ENCODE results near the gene ATP8A2.

The ATP8A2 gene

GRCh38 chr13:25765266-25765665 is 393.5 kb downstream of the ATP8A2 start:
- H3K36me3 ChIP-seq (ENCODE audit: control insufficient read depth, insufficient read depth, low read length) = no peaks in the 10 kb centered on the region
- DNase-seq (ENCODE audit: extremely low read depth, insufficient read length) = no peak
- no peak for TF ChIP-seq CTCF (IDR thresholded peaks at IDR 0.05; ENCODE audit: insufficient read depth, low read length, poor library complexity, severe bottlenecking)
- H3K4me3 ChIP-seq (replicated peaks; ENCODE audit: low read depth, low read length) = no peak overlapping the region
- H3K27me3 ChIP-seq (replicated peaks; ENCODE audit: control insufficient read depth, insufficient read depth, low read length) = no peaks in the 10 kb centered on the region

GRCh38 chr13:25766576-25766975 is 394.8 kb downstream of the ATP8A2 start:
- Histone ChIP-seq H3K36me3 (ENCODE audit: control insufficient read depth, insufficient read depth, low read length) (no peaks in the 10 kb centered on the region), H3K4me3 (replicated peaks; ENCODE audit: low read depth, low read length) (no peak overlapping the region), H3K27me3 (replicated peaks; ENCODE audit: control insufficient read depth, insufficient read depth, low read length) (no peaks in the 10 kb centered on the region)
- no peak for DNase-seq (ENCODE audit: extremely low read depth, insufficient read length)
- TF ChIP-seq CTCF (IDR thresholded peaks at IDR 0.05; ENCODE audit: insufficient read depth, low read length, poor library complexity, severe bottlenecking) = no peak

- Histone ChIP-seq H3K36me3 (ENCODE audit: control insufficient read depth, insufficient read depth, low read length) (no peaks in the 10 kb centered on the region), H3K27me3 (replicated peaks; ENCODE audit: control insufficient read depth, insufficient read depth, low read length) (no peaks in the 10 kb centered on the region), H3K4me3 (replicated peaks; ENCODE audit: low read depth, low read length) (no peak overlapping the region)
- DNase-seq (ENCODE audit: extremely low read depth, insufficient read length) = no peak
- TF ChIP-seq CTCF (IDR thresholded peaks at IDR 0.05; ENCODE audit: insufficient read depth, low read length, poor library complexity, severe bottlenecking) = no peak
Measured at GRCh38 chr13:25766991-25767390, 395.2 kb downstream of the ATP8A2 start.

GRCh38 chr13:25768376-25768775 is 396.6 kb downstream of the ATP8A2 start:
- no peaks in the 10 kb centered on the region for H3K36me3 ChIP-seq (ENCODE audit: control insufficient read depth, insufficient read depth, low read length)
- no peaks in the 10 kb centered on the region for H3K27me3 ChIP-seq (replicated peaks; ENCODE audit: control insufficient read depth, insufficient read depth, low read length)
- no peak for TF ChIP-seq CTCF (IDR thresholded peaks at IDR 0.05; ENCODE audit: insufficient read depth, low read length, poor library complexity, severe bottlenecking)

GRCh38 chr13:25768838-25769237 is 397.1 kb downstream of the ATP8A2 start:
- no peaks in the 10 kb centered on the region for H3K36me3 ChIP-seq (ENCODE audit: control insufficient read depth, insufficient read depth, low read length)
- no peaks in the 10 kb centered on the region for H3K27me3 ChIP-seq (replicated peaks; ENCODE audit: control insufficient read depth, insufficient read depth, low read length)
- no peak for TF ChIP-seq CTCF (IDR thresholded peaks at IDR 0.05; ENCODE audit: insufficient read depth, low read length, poor library complexity, severe bottlenecking)
- H3K4me3 ChIP-seq (replicated peaks; ENCODE audit: low read depth, low read length) = no peak overlapping the region
- no peak for DNase-seq (ENCODE audit: extremely low read depth, insufficient read length)

More at GRCh38 chr13:25768376-25768775, 396.6 kb downstream of the ATP8A2 start:
- H3K4me3 ChIP-seq (replicated peaks; ENCODE audit: low read depth, low read length) = no peak overlapping the region
- DNase-seq (ENCODE audit: extremely low read depth, insufficient read length) = no peak

GRCh38 chr13:25770601-25771000 is 398.8 kb downstream of the ATP8A2 start:
- Histone ChIP-seq H3K27me3 (replicated peaks; ENCODE audit: control insufficient read depth, insufficient read depth, low read length) (no peaks in the 10 kb centered on the region), H3K4me3 (replicated peaks; ENCODE audit: low read depth, low read length) (no peak overlapping the region), H3K36me3 (ENCODE audit: control insufficient read depth, insufficient read depth, low read length) (no peaks in the 10 kb centered on the region)
- DNase-seq (ENCODE audit: extremely low read depth, insufficient read length) = no peak
- TF ChIP-seq CTCF (IDR thresholded peaks at IDR 0.05; ENCODE audit: insufficient read depth, low read length, poor library complexity, severe bottlenecking) = no peak

Measured in GM06990 (cell line).